CD14-positive monocyte (primary cell): ENCODE results near the gene DNAJC5. TPM values are rescaled to one million over a fixed set of nuclear protein-coding genes. Genes with fewer than 3 reads are reported as not detected.
A peak's percentile ranks its signal among the peaks of the same experiment; 100 is the strongest.

Experiments used
- DNase-seq, 3 donors: peaks; one replicate each; pipeline ENCODE4 v3.0.0-alpha.2; 2011 to 2022
- H2AFZ ChIP-seq: 2 replicates; pipeline ENCODE4 v1.6.0; 2012; ENCODE audit warnings: mild to moderate bottlenecking, low read depth, low read length, inconsistent platforms; ENCODE audit not compliant: insufficient read depth, poor library complexity, severe bottlenecking
- H3K27ac ChIP-seq, 2 donors: 1 replicate in 1 of 2; 2 replicates in 1 of 2; pipeline ENCODE4 v1.5.1; 2012 to 2013; ENCODE audit warnings: low read length in 2 of 2, control low read depth in 1 of 2, inconsistent platforms in 1 of 2, low read depth in 1 of 2, mild to moderate bottlenecking in 1 of 2
- H3K27me3 ChIP-seq, 2 donors: one replicate each; pipeline versions ENCODE4 v1.6.0 to v1.6.1; 2011 to 2013; ENCODE audit warnings: low read length in 2 of 2; ENCODE audit not compliant: control insufficient read depth in 2 of 2, insufficient read depth in 2 of 2
- H3K36me3 ChIP-seq, 2 donors: replicated peaks in 1 of 2; 1 replicate in 1 of 2; 2 replicates in 1 of 2; pipeline versions ENCODE4 v1.5.1 to v1.6.1; 2012 to 2013; ENCODE audit warnings: low read length in 2 of 2, control low read depth in 1 of 2, inconsistent platforms in 1 of 2, mild to moderate bottlenecking in 1 of 2; ENCODE audit not compliant: insufficient read depth in 2 of 2, control insufficient read depth in 1 of 2
- H3K4me1 ChIP-seq, 2 donors: 1 replicate in 1 of 2; 2 replicates in 1 of 2; pipeline versions ENCODE4 v1.5.1 to v1.6.1; 2012 to 2013; ENCODE audit warnings: low read length in 2 of 2, control low read depth in 1 of 2, inconsistent platforms in 1 of 2, mild to moderate bottlenecking in 1 of 2, moderate library complexity in 1 of 2; ENCODE audit not compliant: insufficient read depth in 2 of 2, control insufficient read depth in 1 of 2
- H3K4me2 ChIP-seq: replicated peaks from 2 replicates; pipeline ENCODE3; 2012; ENCODE audit warnings: low read length, moderate library complexity, mild to moderate bottlenecking; ENCODE audit not compliant: poor library complexity, severe bottlenecking; ENCODE audit errors: extremely low read depth
- H3K4me3 ChIP-seq, 3 experiments: fragments of 200-600 bp in 1 of 3; sonication (generic) in 1 of 3; replicated peaks in 1 of 3; 1 replicate in 2 of 3; 2 replicates in 1 of 3; pipeline ENCODE4 v1.5.1; 2011 to 2013; ENCODE audit warnings: low read length in 3 of 3, mild to moderate bottlenecking in 3 of 3, control low read depth in 2 of 3, low read depth in 2 of 3, inconsistent platforms in 1 of 3, moderate library complexity in 1 of 3
- H3K79me2 ChIP-seq: 2 replicates; pipeline ENCODE4 v1.6.0; 2012; ENCODE audit warnings: mild to moderate bottlenecking, control low read depth, inconsistent platforms, low read length, moderate library complexity; ENCODE audit not compliant: insufficient read depth
- H3K9ac ChIP-seq: 2 replicates; pipeline ENCODE4 v1.6.0; 2017; ENCODE audit warnings: low read length, mild to moderate bottlenecking; ENCODE audit not compliant: insufficient read depth, poor library complexity, severe bottlenecking
- H3K9me3 ChIP-seq, 2 donors: replicated peaks in 1 of 2; 1 replicate in 1 of 2; 2 replicates in 1 of 2; pipeline versions ENCODE4 v1.5.1 to v1.6.1; 2012 to 2013; ENCODE audit warnings: low read length in 2 of 2, control low read depth in 1 of 2; ENCODE audit not compliant: control insufficient read depth in 1 of 2, insufficient read depth in 1 of 2
- H4K20me1 ChIP-seq: 2 replicates; pipeline ENCODE4 v1.6.0; 2012; ENCODE audit warnings: mild to moderate bottlenecking, low read length, control low read depth, moderate library complexity; ENCODE audit not compliant: insufficient read depth
- H3K27ac Mint-ChIP-seq, 7 donors: one replicate each; pipeline ENCODE4 v1.8.0; 2020; ENCODE audit warnings: mild to moderate bottlenecking in 7 of 7, mixed read lengths in 7 of 7, moderate library complexity in 6 of 7, inconsistent platforms in 2 of 7
- H3K27me3 Mint-ChIP-seq, 3 donors: one replicate each; pipeline ENCODE4 v1.8.0; 2021 to 2022; ENCODE audit warnings: low read depth in 3 of 3, mild to moderate bottlenecking in 3 of 3, mixed read lengths in 3 of 3, moderate library complexity in 3 of 3, inconsistent platforms in 1 of 3
- H3K36me3 Mint-ChIP-seq, 2 donors: one replicate each; pipeline ENCODE4 v1.8.0; 2020; ENCODE audit warnings: mixed read lengths in 2 of 2, inconsistent platforms in 1 of 2, mild to moderate bottlenecking in 1 of 2
- H3K4me1 Mint-ChIP-seq: one replicate; pipeline ENCODE4 v1.8.0; 2020; ENCODE audit warnings: mild to moderate bottlenecking, mixed read lengths
- H3K4me3 Mint-ChIP-seq, 2 donors: one replicate each; pipeline ENCODE4 v1.8.0; 2020; ENCODE audit warnings: mild to moderate bottlenecking in 2 of 2, mixed read lengths in 2 of 2, moderate library complexity in 1 of 2
- H3K9me3 Mint-ChIP-seq, 7 donors: one replicate each; pipeline ENCODE4 v1.8.0; 2020 to 2022; ENCODE audit warnings: mixed read lengths in 7 of 7, mild to moderate bottlenecking in 6 of 7, moderate library complexity in 6 of 7, inconsistent platforms in 2 of 7
- WGBS: methylation state at CpG from one replicate; pipeline ENCODE4 v1.1.5; 2013; ENCODE audit warnings: missing lambda C conversion rate; ENCODE audit not compliant: insufficient coverage; 5-methylcytosine and 5-hydroxymethylcytosine counted together
- intact Hi-C, 2 donors: fragments of 100-400 bp; cut with micrococcal nuclease; formaldehyde crosslinking; loops; one replicate each; pipeline versions ENCODE4 v1.15.0 to v1.15.1; 2023
- polyA plus RNA-seq, 3 donors: library from polyadenylated mRNA; depleted of rRNA in 1 of 3; unstranded in 2 of 3; stranded (reverse) in 1 of 3; fragments of 300-500 nt in 2 of 3; fragments of >200 nt in 1 of 3; fragmentation: Illumina TruSeq in 2 of 3; gene quantifications; 1 replicate in 2 of 3; 2 replicates in 1 of 3; pipeline ENCODE4 v1.2.3, GENCODE V29; 2012 to 2021
- TF ChIP-seq, protein P1 (sequence below): fragments of 200-600 bp; IDR thresholded peaks from one replicate; pipeline ENCODE4 v1.8.0; 2022; ENCODE audit warnings: antibody characterized with exemption, mild to moderate bottlenecking

The DNAJC5 gene
- polyA plus RNA-seq, 3 donors = 5.9 to 44.4 (median 7.4) TPM

DNA sequence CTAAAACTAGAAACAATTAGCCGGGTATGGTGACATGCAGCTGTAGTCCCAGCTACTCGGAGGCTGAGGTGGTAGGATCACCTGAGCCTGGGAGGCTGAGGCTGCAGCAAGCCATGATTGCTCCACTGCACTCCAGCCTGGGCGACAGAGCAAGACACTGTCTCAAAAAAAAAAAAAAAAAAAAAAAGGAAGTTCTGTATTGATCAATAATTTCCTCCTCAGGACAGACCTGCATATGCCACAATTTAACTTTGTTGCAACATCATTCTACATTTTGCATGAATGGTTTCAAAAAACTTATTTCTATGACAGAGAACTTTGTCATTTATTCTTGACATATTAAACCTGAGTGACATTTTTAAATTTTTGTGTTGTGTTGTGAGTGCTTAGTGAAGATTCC, 5.5 kb downstream of the DNAJC5 start:
- H3K4me1 ChIP-seq = peaks cover 85 to 88% of the 10 kb centered on the region in 2 donors
- no peaks in the 10 kb centered on the region for H3K9me3 ChIP-seq
- H3K27me3 Mint-ChIP-seq = peaks cover 0 to 2% (median 0%) of the 10 kb centered on the region in 3 donors
- intact Hi-C loops = loop anchor here (5.0 to 10.0 kb wide), 2 partner anchors 33 to 626 kb away; partner anchors contain the start of genes ARFGAP1 (in 1 of the 2) and TPD52L2 (in 1 of the 2)
- peaks cover 33 to 49% of the 10 kb centered on the region in 2 donors for H3K36me3 Mint-ChIP-seq
- DNase-seq = peak; percentile 52 to 80 (median 80)
- H3K4me3 Mint-ChIP-seq = peak overlapping the region; percentile 51 to 80
- H3K4me3 ChIP-seq = peak overlapping the region in 1 of 3 experiments; percentile 52
- peak overlapping the region; percentile 91 to 99 (median 97) for H3K27ac Mint-ChIP-seq
- H3K27ac ChIP-seq = peak overlapping the region; percentile 72 to 81
- peaks cover 97% of the 10 kb centered on the region for H4K20me1 ChIP-seq
- WGBS = 0% methylated on average over 1 of the region's 3 CpGs
- H3K27me3 ChIP-seq = no peaks in the 10 kb centered on the region
- no peak overlapping the region for H2AFZ ChIP-seq
- no peaks in the 10 kb centered on the region for H3K9me3 Mint-ChIP-seq
- peak overlapping the region; percentile 52 for H3K4me2 ChIP-seq
- TF ChIP-seq, protein P1, sequence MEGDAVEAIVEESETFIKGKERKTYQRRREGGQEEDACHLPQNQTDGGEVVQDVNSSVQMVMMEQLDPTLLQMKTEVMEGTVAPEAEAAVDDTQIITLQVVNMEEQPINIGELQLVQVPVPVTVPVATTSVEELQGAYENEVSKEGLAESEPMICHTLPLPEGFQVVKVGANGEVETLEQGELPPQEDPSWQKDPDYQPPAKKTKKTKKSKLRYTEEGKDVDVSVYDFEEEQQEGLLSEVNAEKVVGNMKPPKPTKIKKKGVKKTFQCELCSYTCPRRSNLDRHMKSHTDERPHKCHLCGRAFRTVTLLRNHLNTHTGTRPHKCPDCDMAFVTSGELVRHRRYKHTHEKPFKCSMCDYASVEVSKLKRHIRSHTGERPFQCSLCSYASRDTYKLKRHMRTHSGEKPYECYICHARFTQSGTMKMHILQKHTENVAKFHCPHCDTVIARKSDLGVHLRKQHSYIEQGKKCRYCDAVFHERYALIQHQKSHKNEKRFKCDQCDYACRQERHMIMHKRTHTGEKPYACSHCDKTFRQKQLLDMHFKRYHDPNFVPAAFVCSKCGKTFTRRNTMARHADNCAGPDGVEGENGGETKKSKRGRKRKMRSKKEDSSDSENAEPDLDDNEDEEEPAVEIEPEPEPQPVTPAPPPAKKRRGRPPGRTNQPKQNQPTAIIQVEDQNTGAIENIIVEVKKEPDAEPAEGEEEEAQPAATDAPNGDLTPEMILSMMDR = no peak
- H3K4me1 Mint-ChIP-seq = peaks cover 90% of the 10 kb centered on the region
- H3K9ac ChIP-seq = peak overlapping the region; percentile 18
- H3K79me2 ChIP-seq = peaks cover 97% of the 10 kb centered on the region
- peaks cover 12 to 17% of the 10 kb centered on the region in 2 donors for H3K36me3 ChIP-seq

DNA sequence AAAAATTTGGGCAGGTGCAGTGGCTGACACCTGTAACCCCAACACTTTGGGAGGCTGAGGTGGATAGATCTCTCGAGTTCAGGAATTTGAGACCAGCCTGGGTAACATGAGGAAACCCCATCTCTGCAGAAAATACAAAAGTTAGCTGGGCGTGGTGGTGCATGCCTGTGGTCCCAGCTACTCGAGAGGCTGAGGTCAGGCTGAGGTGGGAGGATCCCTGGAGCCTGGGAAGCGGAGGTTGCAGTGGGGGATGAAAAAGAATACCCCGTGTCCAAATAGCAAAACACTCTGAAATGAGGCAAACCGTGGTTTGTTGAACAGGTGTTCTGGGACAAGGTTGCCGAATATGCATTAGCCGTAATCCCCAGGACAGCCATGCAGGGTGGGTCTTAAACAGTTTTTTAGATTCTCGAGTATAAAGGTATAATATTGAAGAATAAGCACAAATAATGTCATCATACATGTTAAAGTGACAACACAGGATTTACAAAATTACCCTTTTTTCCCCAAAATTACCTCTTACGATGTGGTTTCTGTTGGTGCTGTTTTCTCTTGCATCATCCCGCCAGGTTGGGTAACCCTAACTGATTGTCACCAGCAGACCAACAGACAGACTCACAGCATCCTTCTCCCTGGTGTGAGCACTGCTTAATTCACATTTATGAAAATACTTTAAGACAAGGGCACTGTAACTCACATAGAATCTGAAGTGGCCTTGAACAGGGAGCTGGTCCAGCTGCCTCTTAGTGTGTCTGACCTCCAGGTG, 9.1 kb downstream of the DNAJC5 start:
- no peak overlapping the region for H3K4me3 ChIP-seq
- no peaks in the 10 kb centered on the region for H3K9me3 Mint-ChIP-seq
- H3K9ac ChIP-seq = peak overlapping the region; percentile 17
- H3K27ac ChIP-seq = peak overlapping the region; percentile 64 to 76
- H3K4me1 Mint-ChIP-seq = peaks cover 74% of the 10 kb centered on the region
- peaks cover 8 to 10% of the 10 kb centered on the region in 2 donors for H3K36me3 ChIP-seq
- WGBS = 21% methylated on average over 2 of the region's 11 CpGs
- intact Hi-C loops = loop anchor here (5.0 to 10.0 kb wide), 2 partner anchors 37 to 629 kb away; partner anchors contain the start of genes ARFGAP1 (in 1 of the 2) and TPD52L2 (in 1 of the 2)
- peak overlapping the region in 1 of 2 donors; percentile 42 for H3K4me3 Mint-ChIP-seq
- peaks cover 57 to 67% of the 10 kb centered on the region in 2 donors for H3K4me1 ChIP-seq
- H3K27me3 Mint-ChIP-seq = peaks cover 0 to 2% (median 0%) of the 10 kb centered on the region in 3 donors
- H4K20me1 ChIP-seq = peaks cover 100% of the 10 kb centered on the region
- H3K9me3 ChIP-seq = no peaks in the 10 kb centered on the region
- H3K79me2 ChIP-seq = peaks cover 100% of the 10 kb centered on the region
- H3K4me2 ChIP-seq = peak overlapping the region; percentile 27
- DNase-seq = peak; percentile 66 to 89 (median 67)
- H2AFZ ChIP-seq = no peak overlapping the region
- no peaks in the 10 kb centered on the region for H3K27me3 ChIP-seq
- H3K36me3 Mint-ChIP-seq = peaks cover 18 to 42% of the 10 kb centered on the region in 2 donors
- TF ChIP-seq, protein P1 = no peak
- peak overlapping the region; percentile 80 to 94 (median 92) for H3K27ac Mint-ChIP-seq
